GM21723 (cell line): ENCODE results near the gene IYD.
"Not testable (repeated sequence)": the region's sequence is repeated elsewhere in the genome, so short reads cannot be mapped to it uniquely, and the experiment has no call there.

ENCODE experiments used
- ATAC-seq: cut with Tn5 transposase; IDR thresholded peaks from one replicate; pipeline ENCODE4 v1.9.1; 2021; ENCODE audit warnings: mild to moderate bottlenecking, moderate library complexity; ENCODE audit not compliant: unreplicated experiment

The IYD gene

DNA sequence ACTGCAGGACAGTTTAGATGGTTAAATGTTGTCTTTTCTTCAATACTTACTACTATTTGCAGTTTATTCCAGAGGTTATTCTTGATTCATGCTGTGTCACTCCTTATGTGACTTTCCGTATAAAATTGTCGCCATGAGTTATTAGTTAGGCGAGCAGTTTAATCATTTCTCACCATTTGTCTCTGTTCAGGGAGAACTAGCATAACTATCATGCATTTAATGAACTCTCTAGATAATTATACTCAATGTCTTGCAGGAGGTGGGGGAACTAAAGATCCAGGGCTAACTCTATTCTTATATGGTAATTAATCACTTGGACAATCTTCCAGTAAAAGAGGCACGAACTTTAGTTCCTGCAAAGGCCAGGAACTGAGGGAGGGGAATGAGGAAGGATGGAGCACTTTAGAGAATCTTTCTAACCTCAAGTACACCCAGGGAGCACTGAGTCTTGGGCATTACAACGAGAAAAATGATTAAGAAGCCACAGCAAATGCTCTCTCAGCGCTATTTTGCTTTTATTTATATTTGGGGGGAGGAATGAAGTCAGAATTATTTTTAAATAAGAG is 58.3 kb downstream of the IYD start:
- ATAC-seq: no peak

DNA sequence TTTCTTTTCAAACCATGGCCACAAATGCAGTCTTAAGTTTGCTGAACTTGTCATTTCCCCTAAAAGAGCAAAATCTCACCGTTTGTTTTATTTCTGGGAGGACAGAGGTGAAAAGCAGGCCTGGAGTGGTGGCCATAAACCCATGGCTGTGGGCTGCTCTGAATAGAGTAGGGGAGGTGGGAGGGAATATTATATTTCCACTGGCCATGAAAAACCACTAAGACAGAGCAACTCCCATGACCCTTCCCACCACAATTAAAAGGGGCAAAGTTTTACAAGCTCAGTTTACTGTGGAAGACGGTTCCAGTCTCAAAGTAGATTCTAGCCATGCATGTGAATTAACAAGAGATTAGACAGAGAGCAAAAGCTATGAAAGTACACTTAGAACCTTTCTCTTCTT is 59.0 kb downstream of the IYD start:
- ATAC-seq: no peak

DNA sequence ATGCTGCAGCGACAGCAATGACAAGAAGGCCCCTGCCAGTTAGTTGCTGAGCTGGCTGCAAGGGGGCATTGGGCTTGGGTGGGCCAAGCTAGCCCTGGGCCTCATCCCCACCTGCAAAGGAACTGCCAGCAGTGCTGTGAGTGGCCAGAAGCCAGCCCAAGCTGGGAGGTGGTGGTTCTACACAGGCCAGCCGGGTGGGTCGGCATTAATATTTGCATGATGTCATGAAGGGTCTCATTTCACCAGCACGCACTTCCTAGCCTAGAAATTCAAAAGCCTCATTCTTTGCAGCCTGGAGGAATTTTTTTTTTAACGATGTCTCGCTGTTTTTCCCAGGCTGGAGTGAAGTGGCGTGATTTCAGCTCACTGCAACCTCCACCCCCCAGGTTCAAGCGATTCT is 62.0 kb downstream of the IYD start:
- no peak for ATAC-seq

DNA sequence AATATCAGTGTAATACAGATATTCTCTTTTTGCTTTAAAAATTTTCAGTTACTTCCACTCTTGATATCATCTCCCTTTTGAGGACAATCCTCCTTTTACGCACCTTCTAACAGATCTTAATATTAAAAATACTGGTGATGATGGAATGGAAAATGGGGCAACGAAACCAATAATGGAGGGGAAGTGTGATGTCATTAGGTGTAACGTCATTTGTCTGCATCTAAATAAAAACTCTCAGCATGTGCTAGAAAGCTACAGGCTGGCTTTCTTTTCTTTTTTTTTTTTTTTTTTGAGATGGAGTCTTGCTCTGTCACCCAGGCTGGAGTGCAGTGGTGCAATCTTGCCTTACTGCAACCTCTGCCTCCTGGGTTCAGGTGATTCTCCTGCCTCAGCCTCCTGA is 66.5 kb downstream of the IYD start:
- ATAC-seq: no peak

DNA sequence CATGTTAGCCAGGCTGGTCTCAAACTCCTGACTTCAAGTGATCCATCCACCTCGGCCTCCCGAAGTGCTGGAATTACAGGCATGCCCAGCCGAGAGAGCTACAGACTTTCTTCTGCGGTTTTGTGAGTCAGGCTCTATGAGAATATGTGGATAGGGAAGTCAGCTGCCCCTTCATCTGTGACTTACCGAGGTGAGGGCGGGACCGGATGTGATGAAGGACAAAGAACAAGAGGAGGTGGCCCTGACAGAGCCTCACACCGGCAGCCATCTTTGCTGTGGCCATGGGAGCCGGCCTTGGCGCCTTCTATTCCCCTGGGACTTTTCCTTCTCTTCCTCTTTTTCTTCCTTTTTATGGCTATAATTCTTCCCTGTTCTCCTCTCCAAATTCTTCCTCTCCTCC is 67.0 kb downstream of the IYD start:
- no peak for ATAC-seq

DNA sequence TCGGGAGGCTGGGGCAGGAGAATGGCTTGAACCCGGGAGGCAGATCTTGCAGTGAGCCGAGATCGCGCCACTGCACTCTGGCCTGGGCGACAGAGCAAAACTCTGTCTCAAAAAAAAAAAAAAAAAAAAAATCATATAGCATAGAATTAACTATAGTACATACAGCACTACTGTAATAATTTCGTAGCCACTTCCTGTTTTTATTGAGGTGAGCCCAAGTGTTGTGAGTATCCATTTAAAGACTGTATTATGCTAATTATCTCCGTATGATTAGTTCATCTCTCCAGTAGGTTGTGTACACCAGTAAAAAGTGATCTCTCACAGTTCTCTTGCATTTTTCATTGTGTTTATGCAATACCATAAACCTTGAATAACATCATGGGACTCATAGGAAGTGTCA is 70.6 kb downstream of the IYD start:
- ATAC-seq: no peak

- ATAC-seq: no peak
Observed at GRCh38 chr6:150443621-150444020, 74.8 kb downstream of the IYD start.

- ATAC-seq: no peak
Observed at GRCh38 chr6:150444308-150444707, 75.5 kb downstream of the IYD start.

- no peak for ATAC-seq
Observed at GRCh38 chr6:150445486-150445885, 76.7 kb downstream of the IYD start.

DNA sequence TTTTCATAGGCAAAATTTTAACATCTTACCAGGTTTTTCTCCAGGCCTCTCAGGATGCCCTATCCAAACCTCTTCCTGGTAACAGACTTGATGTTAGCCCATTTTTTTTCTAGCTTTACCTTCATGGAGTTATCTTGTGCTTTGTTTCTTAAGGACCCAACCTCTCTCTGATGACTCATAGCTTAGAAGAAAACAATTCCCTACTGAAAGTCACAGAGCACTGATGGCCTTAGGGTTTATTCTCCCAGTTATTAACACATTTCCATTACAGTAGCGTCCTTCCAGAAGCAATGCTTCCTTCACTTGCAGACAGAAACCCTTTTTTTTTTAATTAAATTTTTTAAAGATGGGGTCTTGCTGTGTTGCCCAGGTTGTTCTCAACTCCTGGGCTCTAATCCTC is 79.4 kb downstream of the IYD start:
- no peak for ATAC-seq

DNA sequence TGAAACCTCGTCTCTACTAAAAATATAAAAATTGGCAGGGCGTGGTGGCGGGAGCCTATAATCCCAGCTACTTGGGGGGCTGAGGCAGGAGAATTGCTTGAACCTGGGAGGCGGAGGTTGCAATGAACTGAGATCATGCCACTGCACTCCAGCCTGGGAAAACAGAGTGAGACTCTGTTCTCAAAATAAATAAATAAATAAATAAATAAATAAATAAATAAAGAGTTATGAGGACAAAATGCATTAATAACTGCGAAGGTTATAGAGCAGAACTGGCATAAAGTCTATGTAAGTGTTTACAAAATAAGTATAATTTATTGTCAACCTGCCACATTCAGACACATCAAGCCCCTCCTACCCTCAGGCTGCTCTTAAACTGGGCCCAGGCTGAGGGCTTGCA is 80.2 kb downstream of the IYD start:
- ATAC-seq: not testable (repeated sequence)

- no peak for ATAC-seq
Observed at GRCh38 chr6:150450918-150451317, 82.1 kb downstream of the IYD start.

DNA sequence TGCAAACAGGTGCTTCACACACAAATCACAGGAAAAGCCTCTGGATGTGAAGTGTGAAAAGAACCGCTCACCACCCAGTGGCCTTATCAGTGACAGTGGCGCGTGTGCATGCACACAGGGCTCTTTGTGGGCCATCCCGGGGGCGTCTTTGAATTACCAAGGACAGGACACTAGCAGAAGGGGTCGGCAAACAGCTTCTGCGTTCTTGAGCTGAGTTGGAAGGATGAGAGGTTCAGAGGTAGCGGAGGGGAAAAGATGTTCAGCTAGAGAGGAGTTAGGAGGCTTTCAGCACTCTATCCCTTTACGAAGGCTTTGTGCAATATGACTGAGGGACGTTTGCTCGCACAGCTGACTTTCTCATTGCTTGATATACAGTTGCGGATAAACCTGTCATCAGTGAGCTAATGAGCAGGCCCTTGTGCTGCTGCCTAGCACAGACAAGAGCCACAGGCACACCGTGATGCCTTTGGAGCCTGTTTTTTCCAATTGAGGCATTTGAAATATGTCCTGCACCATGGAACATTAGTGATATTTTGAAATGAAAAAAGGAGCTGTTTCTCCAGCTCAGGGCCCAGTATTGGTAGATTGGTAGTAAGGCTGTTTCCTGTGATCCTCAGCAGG is 83.1 kb downstream of the IYD start:
- no peak for ATAC-seq

- ATAC-seq: no peak
Observed at GRCh38 chr6:150452428-150453243, 83.8 kb downstream of the IYD start.

DNA sequence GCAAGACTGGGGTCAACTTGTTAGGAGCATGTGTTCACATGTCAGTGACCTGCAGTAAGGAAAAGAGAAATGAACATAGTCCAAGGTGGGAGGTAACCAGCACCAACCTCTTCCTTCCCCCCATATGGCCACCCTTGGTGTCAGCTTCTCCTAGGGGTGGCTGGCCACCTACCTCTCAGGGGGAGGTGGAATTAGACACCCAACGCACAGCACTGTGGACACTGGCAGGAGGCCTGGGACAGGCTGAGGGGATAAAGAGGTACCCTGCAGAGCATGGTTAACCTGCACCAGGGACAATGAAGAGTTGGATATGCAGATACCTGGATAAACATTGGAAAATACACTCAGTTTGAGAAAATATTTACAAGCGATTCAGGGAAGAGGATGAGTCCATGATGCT is 84.5 kb downstream of the IYD start:
- no peak for ATAC-seq
